Uterus (tissue), 2 donors: ENCODE data around the gene BCAS3.

ENCODE experiments used
- POLR2A ChIP-seq, 2 donors: fragments of 450-650 bp; IDR thresholded peaks; one replicate each; pipeline ENCODE4 v1.6.1; 2016; ENCODE audit warnings: antibody characterized with exemption in 2 of 2, mild to moderate bottlenecking in 1 of 2, moderate library complexity in 1 of 2
- TF ChIP-seq, protein P1 (sequence below), 4 experiments: fragments of 200-600 bp in 2 of 4; fragments of 450-650 bp in 2 of 4; sonication (generic) in 2 of 4; IDR thresholded peaks; one replicate each; pipeline ENCODE4 v1.5.1; 2016 to 2019; ENCODE audit warnings: antibody characterized with exemption in 4 of 4, mild to moderate bottlenecking in 2 of 4, moderate library complexity in 1 of 4

- TF ChIP-seq POLR2A (IDR thresholded peaks at IDR 0.05): no peak
- TF ChIP-seq, protein P1, sequence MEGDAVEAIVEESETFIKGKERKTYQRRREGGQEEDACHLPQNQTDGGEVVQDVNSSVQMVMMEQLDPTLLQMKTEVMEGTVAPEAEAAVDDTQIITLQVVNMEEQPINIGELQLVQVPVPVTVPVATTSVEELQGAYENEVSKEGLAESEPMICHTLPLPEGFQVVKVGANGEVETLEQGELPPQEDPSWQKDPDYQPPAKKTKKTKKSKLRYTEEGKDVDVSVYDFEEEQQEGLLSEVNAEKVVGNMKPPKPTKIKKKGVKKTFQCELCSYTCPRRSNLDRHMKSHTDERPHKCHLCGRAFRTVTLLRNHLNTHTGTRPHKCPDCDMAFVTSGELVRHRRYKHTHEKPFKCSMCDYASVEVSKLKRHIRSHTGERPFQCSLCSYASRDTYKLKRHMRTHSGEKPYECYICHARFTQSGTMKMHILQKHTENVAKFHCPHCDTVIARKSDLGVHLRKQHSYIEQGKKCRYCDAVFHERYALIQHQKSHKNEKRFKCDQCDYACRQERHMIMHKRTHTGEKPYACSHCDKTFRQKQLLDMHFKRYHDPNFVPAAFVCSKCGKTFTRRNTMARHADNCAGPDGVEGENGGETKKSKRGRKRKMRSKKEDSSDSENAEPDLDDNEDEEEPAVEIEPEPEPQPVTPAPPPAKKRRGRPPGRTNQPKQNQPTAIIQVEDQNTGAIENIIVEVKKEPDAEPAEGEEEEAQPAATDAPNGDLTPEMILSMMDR (IDR thresholded peaks at IDR 0.05): no peak
Observed at GRCh38 chr17:60629120-60629519, 48.5 kb upstream of the BCAS3 start.
